ENCODE results near the gene PSPN.
"Not testable (repeated sequence)": the region's sequence is repeated elsewhere in the genome, so short reads cannot be mapped to it uniquely, and the experiment has no call there.

Gene PSPN

DNA sequence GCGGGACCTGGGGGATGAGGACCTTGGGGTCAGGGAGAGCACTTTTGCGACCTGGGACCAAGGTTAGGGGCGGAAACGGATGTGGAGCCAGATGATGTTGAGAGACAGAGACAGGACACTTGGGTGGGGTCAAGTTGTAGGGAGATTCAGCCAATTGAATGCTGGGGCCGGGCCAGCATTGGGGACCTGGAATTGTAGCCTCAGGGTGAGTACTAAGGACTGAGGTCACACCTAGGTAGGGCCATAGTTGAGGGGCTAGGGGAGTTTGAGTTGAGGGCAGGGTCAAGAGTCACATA, 2.0 kb downstream of the PSPN start:
- TF ChIP-seq, protein P1, sequence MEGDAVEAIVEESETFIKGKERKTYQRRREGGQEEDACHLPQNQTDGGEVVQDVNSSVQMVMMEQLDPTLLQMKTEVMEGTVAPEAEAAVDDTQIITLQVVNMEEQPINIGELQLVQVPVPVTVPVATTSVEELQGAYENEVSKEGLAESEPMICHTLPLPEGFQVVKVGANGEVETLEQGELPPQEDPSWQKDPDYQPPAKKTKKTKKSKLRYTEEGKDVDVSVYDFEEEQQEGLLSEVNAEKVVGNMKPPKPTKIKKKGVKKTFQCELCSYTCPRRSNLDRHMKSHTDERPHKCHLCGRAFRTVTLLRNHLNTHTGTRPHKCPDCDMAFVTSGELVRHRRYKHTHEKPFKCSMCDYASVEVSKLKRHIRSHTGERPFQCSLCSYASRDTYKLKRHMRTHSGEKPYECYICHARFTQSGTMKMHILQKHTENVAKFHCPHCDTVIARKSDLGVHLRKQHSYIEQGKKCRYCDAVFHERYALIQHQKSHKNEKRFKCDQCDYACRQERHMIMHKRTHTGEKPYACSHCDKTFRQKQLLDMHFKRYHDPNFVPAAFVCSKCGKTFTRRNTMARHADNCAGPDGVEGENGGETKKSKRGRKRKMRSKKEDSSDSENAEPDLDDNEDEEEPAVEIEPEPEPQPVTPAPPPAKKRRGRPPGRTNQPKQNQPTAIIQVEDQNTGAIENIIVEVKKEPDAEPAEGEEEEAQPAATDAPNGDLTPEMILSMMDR (conservative IDR thresholded peaks at IDR 0.05; ENCODE audit: control insufficient read depth, insufficient read depth, low read depth, low read length): no peak
- peak overlapping the region; percentile 50 for H3K4me3 ChIP-seq (ENCODE audit: control insufficient read depth, low read depth, low read length)
- DNase-seq (ENCODE audit: low read depth): no peak

DNA sequence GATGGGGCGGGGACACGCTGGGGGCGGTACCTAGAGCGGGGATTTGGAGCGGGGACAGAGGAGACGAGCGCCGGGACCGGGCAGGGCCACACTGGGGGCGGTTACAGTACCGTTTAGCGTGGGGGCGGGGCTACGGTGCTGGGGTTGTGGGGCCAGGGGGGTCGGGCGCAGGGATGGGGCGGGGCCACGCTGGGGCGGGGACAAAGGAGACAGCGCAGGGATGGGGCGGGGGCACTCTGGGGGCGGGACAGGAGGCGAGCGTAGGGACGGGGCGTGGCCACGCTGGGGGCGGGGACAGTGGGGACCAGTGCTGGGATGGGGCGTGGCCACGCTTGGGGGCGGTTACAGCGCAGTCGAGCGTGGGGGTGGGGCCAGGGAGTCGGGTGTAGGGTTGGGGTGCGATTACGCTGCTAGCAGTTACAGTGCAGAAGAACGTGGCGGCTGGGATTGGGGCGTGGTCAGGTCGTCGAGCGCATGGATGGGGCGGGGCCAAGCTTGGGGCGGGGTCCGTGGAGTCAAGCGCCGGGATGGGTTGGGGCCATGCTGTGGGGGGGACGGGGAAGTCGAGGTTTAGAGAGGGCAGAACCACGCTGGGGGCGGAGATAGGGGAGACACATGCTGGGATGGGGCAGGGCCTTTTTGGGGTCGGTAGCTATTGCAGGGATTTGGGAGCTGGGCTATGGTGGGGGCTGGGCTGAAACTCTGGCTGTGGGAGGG, 2.5 kb downstream of the PSPN start:
- TF ChIP-seq, protein P1 (conservative IDR thresholded peaks at IDR 0.05; ENCODE audit: control insufficient read depth, insufficient read depth, low read depth, low read length): no peak
- peak; percentile 97 for DNase-seq (ENCODE audit: low read depth)
- peak overlapping the region; percentile 63 for H3K4me3 ChIP-seq (ENCODE audit: control insufficient read depth, low read depth, low read length)

DNA sequence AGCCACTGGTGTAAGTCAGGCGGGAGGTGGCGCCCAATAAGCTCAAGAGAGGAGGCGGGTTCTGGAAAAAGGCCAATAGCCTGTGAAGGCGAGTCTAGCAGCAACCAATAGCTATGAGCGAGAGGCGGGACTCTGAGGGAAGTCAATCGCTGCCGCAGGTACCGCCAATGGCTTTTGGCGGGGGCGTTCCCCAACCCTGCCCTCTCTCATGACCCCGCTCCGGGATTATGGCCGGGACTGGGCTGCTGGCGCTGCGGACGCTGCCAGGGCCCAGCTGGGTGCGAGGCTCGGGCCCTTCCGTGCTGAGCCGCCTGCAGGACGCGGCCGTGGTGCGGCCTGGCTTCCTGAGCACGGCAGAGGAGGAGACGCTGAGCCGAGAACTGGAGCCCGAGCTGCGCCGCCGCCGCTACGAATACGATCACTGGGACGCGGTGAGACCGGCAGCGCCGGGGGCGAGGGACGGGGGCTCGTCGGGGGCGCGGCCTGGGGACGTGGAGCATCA, 3.1 kb downstream of the PSPN start, which contains the start of gene ALKBH7:
Gene ALKBH7, plus strand, starts transcription at position 201 of the 502 bp plus-strand sequence. Its CDS starts 27 bp downstream, at position 228.
- peak within 1 kb of the TSS; percentile 63 for H3K4me3 ChIP-seq (ENCODE audit: control insufficient read depth, low read depth, low read length)
- DNase-seq (ENCODE audit: low read depth): peak; percentile 100
- TF ChIP-seq, protein P1 (conservative IDR thresholded peaks at IDR 0.05; ENCODE audit: control insufficient read depth, insufficient read depth, low read depth, low read length): no peak

DNA sequence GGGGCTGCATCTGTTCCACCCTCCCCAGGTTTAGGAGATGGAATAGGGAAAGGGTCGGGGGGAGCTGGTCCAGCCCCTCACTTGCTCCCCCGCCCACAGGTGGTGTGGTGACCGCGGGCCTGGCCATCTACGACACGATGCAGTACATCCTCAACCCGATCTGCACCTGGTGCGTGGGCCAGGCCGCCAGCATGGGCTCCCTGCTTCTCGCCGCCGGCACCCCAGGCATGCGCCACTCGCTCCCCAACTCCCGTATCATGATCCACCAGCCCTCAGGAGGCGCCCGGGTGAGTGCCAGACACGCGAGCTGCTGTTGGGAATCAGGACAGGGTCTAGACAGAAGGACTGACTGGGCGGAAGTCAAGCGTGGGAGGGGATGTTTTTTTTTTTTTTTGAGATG, 11.4 kb downstream of the PSPN start:
- TF ChIP-seq, protein P1 (conservative IDR thresholded peaks at IDR 0.05; ENCODE audit: control insufficient read depth, insufficient read depth, low read depth, low read length): no peak
- DNase-seq (ENCODE audit: low read depth): no peak
- no peak overlapping the region for H3K4me3 ChIP-seq (ENCODE audit: control insufficient read depth, low read depth, low read length)

DNA sequence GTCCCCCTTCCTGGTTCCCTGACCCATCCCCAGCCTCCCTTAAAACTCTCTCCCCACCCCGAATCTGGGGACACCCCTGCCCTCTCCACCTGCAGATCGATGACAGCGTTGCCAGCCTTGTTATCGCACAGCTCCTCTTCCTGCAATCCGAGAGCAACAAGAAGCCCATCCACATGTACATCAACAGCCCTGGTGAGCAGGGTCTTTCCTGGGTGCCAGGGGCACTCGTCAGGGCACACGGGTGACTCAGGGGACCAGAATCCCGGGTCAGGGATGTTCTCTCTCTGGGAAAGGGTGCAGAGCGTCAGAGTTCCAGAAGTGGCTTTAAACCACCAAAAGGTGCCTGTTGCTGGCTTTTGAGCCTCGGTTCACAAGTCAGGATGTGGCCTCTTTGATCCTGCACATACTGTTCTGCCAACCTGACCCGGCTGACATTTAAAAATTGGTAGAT, 13.4 kb downstream of the PSPN start:
- DNase-seq (ENCODE audit: low read depth): peak; percentile 14
- peak overlapping the region; percentile 80 for H3K4me3 ChIP-seq (ENCODE audit: control insufficient read depth, low read depth, low read length)
- TF ChIP-seq, protein P1 (conservative IDR thresholded peaks at IDR 0.05; ENCODE audit: control insufficient read depth, insufficient read depth, low read depth, low read length): no peak

DNA sequence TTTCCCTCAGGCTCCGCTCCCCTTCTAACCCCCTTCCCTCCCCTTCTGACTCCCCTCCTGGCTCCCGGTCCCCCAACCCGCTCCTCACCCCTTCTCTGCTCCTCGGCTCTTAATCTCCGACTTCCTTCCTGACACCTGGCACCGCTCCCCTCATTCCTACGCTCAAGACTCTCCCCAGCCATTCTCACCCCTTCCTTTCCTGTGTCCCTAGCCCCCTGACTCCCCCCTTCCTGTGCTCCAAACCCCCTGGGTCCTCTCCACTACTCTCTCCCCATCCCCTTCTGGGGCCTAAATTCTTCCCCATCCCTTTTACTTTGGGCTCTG, 13.7 kb downstream of the PSPN start:
- no peak for DNase-seq (ENCODE audit: low read depth)
- TF ChIP-seq, protein P1 (conservative IDR thresholded peaks at IDR 0.05; ENCODE audit: control insufficient read depth, insufficient read depth, low read depth, low read length): no peak
- H3K4me3 ChIP-seq (ENCODE audit: control insufficient read depth, low read depth, low read length): peak overlapping the region; percentile 80

DNA sequence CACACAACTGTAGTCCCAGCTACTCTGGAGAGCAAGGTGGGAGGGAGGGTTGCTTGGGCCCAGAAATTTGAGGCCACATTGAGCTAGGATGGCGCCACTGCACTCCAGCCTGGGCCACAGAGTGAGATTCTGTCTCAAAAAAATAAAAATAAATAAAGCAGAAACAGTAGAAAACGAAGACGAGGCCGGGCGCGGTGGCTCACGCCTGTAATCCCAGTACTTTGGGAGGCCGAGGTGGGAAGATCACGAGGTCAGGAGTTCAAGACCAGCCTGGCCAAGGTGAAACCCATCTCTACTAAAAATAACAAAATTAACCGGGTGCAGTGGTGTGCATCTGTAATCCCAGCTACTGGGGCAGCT, 14.9 kb downstream of the PSPN start:
- H3K4me3 ChIP-seq (ENCODE audit: control insufficient read depth, low read depth, low read length): peak overlapping the region; percentile 80
- not testable (repeated sequence) for DNase-seq (ENCODE audit: low read depth)

DNA sequence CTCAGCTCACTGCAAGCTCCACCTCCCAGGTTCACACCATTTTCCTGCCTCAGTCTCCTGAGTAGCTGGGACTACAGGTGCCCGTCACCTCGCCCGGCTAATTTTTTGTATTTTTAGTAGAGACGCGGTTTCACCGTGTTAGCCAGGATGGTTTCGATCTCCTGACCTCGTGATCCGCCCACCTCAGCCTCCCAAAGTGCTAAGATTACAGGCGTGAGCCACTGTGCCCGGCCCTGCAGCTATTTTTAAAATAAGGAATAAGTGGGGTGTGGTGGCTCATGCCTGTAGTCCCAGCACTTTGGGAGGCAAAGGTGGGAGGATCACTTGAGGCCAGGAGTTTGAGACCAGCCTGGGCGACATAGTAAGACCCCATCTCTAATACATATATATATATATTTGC, 15.3 kb downstream of the PSPN start:
- H3K4me3 ChIP-seq (ENCODE audit: control insufficient read depth, low read depth, low read length); DNase-seq (ENCODE audit: low read depth): not testable (repeated sequence)

All from fibroblast of mammary gland (primary cell).